Gastroesophageal sphincter (tissue), 4 donors: ENCODE data around the gene SDHAF4. TPM values are rescaled to one million over a fixed set of nuclear protein-coding genes. Genes with fewer than 3 reads are reported as not detected.
"Not testable (repeated sequence)": the region's sequence is repeated elsewhere in the genome, so short reads cannot be mapped to it uniquely, and the experiment has no call there.

Experiments
- ATAC-seq: fragments of 150-250 bp; one replicate; pipeline ENCODE4 v1.9.1; 2016; ENCODE audit warnings: mild to moderate bottlenecking, moderate library complexity
- H3K27ac ChIP-seq, 4 donors: fragments of 200-600 bp; sonication (generic) in 3 of 4; 1 replicate in 3 of 4; 2 replicates in 1 of 4; pipeline ENCODE4 v1.5.1; 2016 to 2019
- H3K27me3 ChIP-seq: fragments of 200-600 bp; sonication (generic); one replicate; pipeline ENCODE4 v1.5.1; 2019
- H3K36me3 ChIP-seq, 2 donors: fragments of 200-600 bp; sonication (generic); one replicate each; pipeline ENCODE4 v1.5.1; 2019; ENCODE audit warnings: control low read depth in 1 of 2
- H3K4me1 ChIP-seq, 3 donors: fragments of 200-600 bp; sonication (generic); 1 replicate in 2 of 3; 2 replicates in 1 of 3; pipeline ENCODE4 v1.5.1; 2016 to 2019; ENCODE audit warnings: control low read depth in 2 of 3
- H3K4me3 ChIP-seq, 2 donors: fragments of 200-600 bp; sonication (generic); one replicate each; pipeline ENCODE4 v1.5.1; 2019; ENCODE audit warnings: mild to moderate bottlenecking in 1 of 2, moderate library complexity in 1 of 2
- H3K9me3 ChIP-seq, 3 donors: fragments of 200-600 bp; sonication (generic); one replicate each; pipeline ENCODE4 v1.5.1; 2017 to 2019; ENCODE audit warnings: control low read depth in 2 of 3
- CTCF ChIP-seq, 4 experiments: fragments of 200-600 bp in 2 of 4; fragments of 450-650 bp in 2 of 4; sonication (generic) in 1 of 4; IDR thresholded peaks; one replicate each; pipeline ENCODE4 v1.5.1; 2017 to 2019; ENCODE audit warnings: antibody characterized with exemption in 4 of 4, mild to moderate bottlenecking in 2 of 4, moderate library complexity in 2 of 4
- EP300 ChIP-seq: sonication (generic); formaldehyde crosslinking; IDR thresholded peaks from one replicate; pipeline ENCODE4 v1.6.1; 2017; ENCODE audit warnings: antibody characterized with exemption, mild to moderate bottlenecking
- POLR2A ChIP-seq, 2 donors: fragments of 450-650 bp; IDR thresholded peaks; one replicate each; pipeline ENCODE4 v1.6.1; 2017; ENCODE audit warnings: antibody characterized with exemption in 2 of 2, mild to moderate bottlenecking in 2 of 2, moderate library complexity in 1 of 2
- POLR2AphosphoS5 ChIP-seq: sonication (generic); formaldehyde crosslinking; IDR thresholded peaks from one replicate; pipeline ENCODE4 v1.6.1; 2017; ENCODE audit warnings: antibody characterized with exemption
- WGBS, 2 donors: methylation state at CpG; one replicate each; pipeline ENCODE4 v1.1.5; 2018; ENCODE audit warnings: low coverage in 1 of 2; 5-methylcytosine and 5-hydroxymethylcytosine counted together
- total RNA-seq, 4 donors: library from RNA; depleted of rRNA; stranded (reverse); fragments of >200 nt; gene quantifications; one replicate each; pipeline ENCODE4 v1.1.0, GENCODE V29; 2016

The SDHAF4 gene
- total RNA-seq, 4 donors from 2014 or later: 5.4 to 11.2 (median 7.8) TPM

- Histone ChIP-seq H3K4me3 (no peak overlapping the region), H3K27me3 (no peaks in the 10 kb centered on the region), H3K36me3 (no peaks in the 10 kb centered on the region), H3K9me3 (no peaks in the 10 kb centered on the region), H3K27ac (no peak overlapping the region), H3K4me1 (no peaks in the 10 kb centered on the region)
- no peak for TF ChIP-seq CTCF (IDR thresholded peaks at IDR 0.05)
- WGBS, 2 donors: 93% methylated on average over 3 of the region's 6 CpGs; no CpG with 5 or more reads in 1 of the 2 donors
- no peak for ATAC-seq
Observed at GRCh38 chr6:70604254-70604653, 37.5 kb downstream of the SDHAF4 start.

- not testable (repeated sequence) for H3K4me3 ChIP-seq, H3K4me1 ChIP-seq, H3K9me3 ChIP-seq, H3K27me3 ChIP-seq, H3K27ac ChIP-seq, ATAC-seq, H3K36me3 ChIP-seq
- WGBS, 2 donors: 74 to 86% methylated on average over 1 to 2 of the region's 2 CpGs
Observed at GRCh38 chr6:70607371-70607770, 40.6 kb downstream of the SDHAF4 start.

GRCh38 chr6:70609181-70609580 lies 42.5 kb downstream of the SDHAF4 start:
- ATAC-seq, H3K9me3 ChIP-seq, H3K27me3 ChIP-seq, H3K4me1 ChIP-seq, H3K27ac ChIP-seq, H3K36me3 ChIP-seq, H3K4me3 ChIP-seq: not testable (repeated sequence)
- WGBS, 2 donors: 81% methylated on average over 3 of the region's 13 CpGs; no CpG with 5 or more reads in 1 of the 2 donors

GRCh38 chr6:70616728-70617260 lies 50.1 kb downstream of the SDHAF4 start:
- no peak for TF ChIP-seq POLR2AphosphoS5
- WGBS, 2 donors: 66 to 85% methylated on average over 2 to 3 of the region's 3 CpGs
- Histone ChIP-seq H3K27ac (no peak overlapping the region), H3K27me3 (no peaks in the 10 kb centered on the region), H3K4me3 (no peak overlapping the region), H3K36me3 (no peaks in the 10 kb centered on the region), H3K4me1 (no peaks in the 10 kb centered on the region), H3K9me3 (no peaks in the 10 kb centered on the region)
- no peak for ATAC-seq

- no peaks in the 10 kb centered on the region for H3K27me3 ChIP-seq
- ATAC-seq: no peak
- H3K36me3 ChIP-seq: no peaks in the 10 kb centered on the region
- H3K4me3 ChIP-seq: no peak overlapping the region
- TF ChIP-seq POLR2A (IDR thresholded peaks at IDR 0.05) (no peak), CTCF (IDR thresholded peaks at IDR 0.05) (no peak), EP300 (no peak), POLR2AphosphoS5 (no peak)
- no peaks in the 10 kb centered on the region for H3K9me3 ChIP-seq
- no peaks in the 10 kb centered on the region for H3K4me1 ChIP-seq
- 100% methylated on average over 1 of the region's 1 CpG for WGBS, 2 donors
- H3K27ac ChIP-seq: no peak overlapping the region
Observed at GRCh38 chr6:70620746-70621145, 54.0 kb downstream of the SDHAF4 start.

GRCh38 chr6:70622461-70622860 lies 55.7 kb downstream of the SDHAF4 start:
- ATAC-seq: no peak
- 55 to 83% methylated on average over 1 of the region's 1 CpG for WGBS, 2 donors
- TF ChIP-seq POLR2AphosphoS5 (no peak), EP300 (no peak), POLR2A (IDR thresholded peaks at IDR 0.05) (no peak), CTCF (IDR thresholded peaks at IDR 0.05) (no peak)
- Histone ChIP-seq H3K27ac (no peak overlapping the region), H3K36me3 (no peaks in the 10 kb centered on the region), H3K27me3 (no peaks in the 10 kb centered on the region), H3K4me1 (no peaks in the 10 kb centered on the region), H3K4me3 (no peak overlapping the region), H3K9me3 (no peaks in the 10 kb centered on the region)

- ATAC-seq: no peak
- no peak for TF ChIP-seq CTCF (IDR thresholded peaks at IDR 0.05)
- no peak for TF ChIP-seq POLR2A (IDR thresholded peaks at IDR 0.05)
- no peak for TF ChIP-seq EP300
- no peak for TF ChIP-seq POLR2AphosphoS5
- Histone ChIP-seq H3K9me3 (no peaks in the 10 kb centered on the region), H3K36me3 (no peaks in the 10 kb centered on the region), H3K27ac (no peak overlapping the region), H3K4me1 (no peaks in the 10 kb centered on the region), H3K27me3 (no peaks in the 10 kb centered on the region), H3K4me3 (no peak overlapping the region)
Observed at GRCh38 chr6:70625436-70625835, 58.7 kb downstream of the SDHAF4 start.
